ENCODE measurements around the gene CNPY1.
"Not testable (repeated sequence)": the region's sequence is repeated elsewhere in the genome, so short reads cannot be mapped to it uniquely, and the experiment has no call there.

Gene CNPY1

GRCh38 chr7:155546449-155546848 is at the start of gene CNPY1:
Gene CNPY1, minus strand, starts transcription at chr7:155546559. Its CDS starts 630 bp downstream, at chr7:155545929.
- not testable (repeated sequence) for DNase-seq

GRCh38 chr7:155594961-155595366 is 48.6 kb upstream of the CNPY1 start:
- no peak for DNase-seq

- DNase-seq = no peak
These were observed 47.9 kb upstream of the CNPY1 start for GRCh38 chr7:155594163-155594732.

- no peak for DNase-seq
These were observed 47.3 kb upstream of the CNPY1 start for GRCh38 chr7:155593461-155594162.

GRCh38 chr7:155591055-155591775 is 44.9 kb upstream of the CNPY1 start:
- no peak for DNase-seq

- DNase-seq = peak; percentile 5
These were observed 44.1 kb upstream of the CNPY1 start for GRCh38 chr7:155590215-155591018.

- no peak for DNase-seq
These were observed 42.9 kb upstream of the CNPY1 start for GRCh38 chr7:155589001-155589980.

GRCh38 chr7:155588468-155588998 is 42.2 kb upstream of the CNPY1 start:
- DNase-seq = no peak

- DNase-seq = no peak
These were observed 41.1 kb upstream of the CNPY1 start for GRCh38 chr7:155587486-155587885.

- DNase-seq = no peak
These were observed 40.6 kb upstream of the CNPY1 start for GRCh38 chr7:155586843-155587440.

- DNase-seq = no peak
These were observed 39.6 kb upstream of the CNPY1 start for GRCh38 chr7:155585951-155586350.

- DNase-seq = no peak
These were observed 39.2 kb upstream of the CNPY1 start for GRCh38 chr7:155585532-155585895.

GRCh38 chr7:155584763-155585531 is 38.6 kb upstream of the CNPY1 start:
- no peak for DNase-seq

- DNase-seq = no peak
These were observed 37.9 kb upstream of the CNPY1 start for GRCh38 chr7:155584261-155584660.

GRCh38 chr7:155583636-155584035 is 37.3 kb upstream of the CNPY1 start:
- no peak for DNase-seq

- DNase-seq = no peak
These were observed 35.6 kb upstream of the CNPY1 start for GRCh38 chr7:155581954-155582353.

GRCh38 chr7:155581107-155581830 is 34.9 kb upstream of the CNPY1 start:
- no peak for DNase-seq

- no peak for DNase-seq
These were observed 34.0 kb upstream of the CNPY1 start for GRCh38 chr7:155580367-155580766.

GRCh38 chr7:155579565-155579964 is 33.2 kb upstream of the CNPY1 start:
- DNase-seq = no peak

- no peak for DNase-seq
These were observed 31.7 kb upstream of the CNPY1 start for GRCh38 chr7:155578016-155578415.
